GOT3 (cell line): ENCODE data around the gene FRY.

ENCODE experiments used
- DNase-seq: peaks from one replicate; lab custom pipeline; 2025; ENCODE audit warnings: mixed read lengths; lab: John Stamatoyannopoulos, UW

The FRY gene

GRCh38 chr13:32134241-32135055 is 102.9 kb downstream of the FRY start:
- DNase-seq = no peak

- no peak for DNase-seq
Measured at GRCh38 chr13:32135056-32135390, 103.4 kb downstream of the FRY start.

- no peak for DNase-seq
Measured at GRCh38 chr13:32135655-32136054, 104.1 kb downstream of the FRY start.

GRCh38 chr13:32136061-32136460 is 104.5 kb downstream of the FRY start:
- no peak for DNase-seq

GRCh38 chr13:32136716-32137115 is 105.1 kb downstream of the FRY start:
- no peak for DNase-seq

GRCh38 chr13:32139251-32139650 is 107.7 kb downstream of the FRY start:
- DNase-seq = no peak

- no peak for DNase-seq
Measured at GRCh38 chr13:32140109-32140508, 108.5 kb downstream of the FRY start.

GRCh38 chr13:32141462-32141861 is 109.9 kb downstream of the FRY start:
- no peak for DNase-seq

- DNase-seq = no peak
Measured at GRCh38 chr13:32142115-32142514, 110.5 kb downstream of the FRY start.

- DNase-seq = no peak
Measured at GRCh38 chr13:32142956-32143375, 111.4 kb downstream of the FRY start.

GRCh38 chr13:32147193-32147592 is 115.6 kb downstream of the FRY start:
- DNase-seq = no peak

GRCh38 chr13:32147976-32148375 is 116.4 kb downstream of the FRY start:
- no peak for DNase-seq

GRCh38 chr13:32150239-32150638 is 118.7 kb downstream of the FRY start:
- DNase-seq = no peak

- no peak for DNase-seq
Measured at GRCh38 chr13:32150794-32151193, 119.2 kb downstream of the FRY start.

- DNase-seq = no peak
Measured at GRCh38 chr13:32151240-32151639, 119.7 kb downstream of the FRY start.

GRCh38 chr13:32153056-32153455 is 121.5 kb downstream of the FRY start:
- DNase-seq = no peak

GRCh38 chr13:32159137-32159869 is 127.7 kb downstream of the FRY start:
- DNase-seq = no peak

GRCh38 chr13:32162395-32163005 is 130.9 kb downstream of the FRY start:
- DNase-seq = no peak

GRCh38 chr13:32164622-32165268 is 133.2 kb downstream of the FRY start:
- no peak for DNase-seq

GRCh38 chr13:32165796-32166195 is 134.2 kb downstream of the FRY start:
- no peak for DNase-seq

GRCh38 chr13:32168131-32168530 is 136.6 kb downstream of the FRY start:
- no peak for DNase-seq

GRCh38 chr13:32170841-32171240 is 139.3 kb downstream of the FRY start:
- DNase-seq = no peak

- no peak for DNase-seq
Measured at GRCh38 chr13:32173881-32174280, 142.3 kb downstream of the FRY start.
